ENCODE data around the gene ADGRA1.

DNA sequence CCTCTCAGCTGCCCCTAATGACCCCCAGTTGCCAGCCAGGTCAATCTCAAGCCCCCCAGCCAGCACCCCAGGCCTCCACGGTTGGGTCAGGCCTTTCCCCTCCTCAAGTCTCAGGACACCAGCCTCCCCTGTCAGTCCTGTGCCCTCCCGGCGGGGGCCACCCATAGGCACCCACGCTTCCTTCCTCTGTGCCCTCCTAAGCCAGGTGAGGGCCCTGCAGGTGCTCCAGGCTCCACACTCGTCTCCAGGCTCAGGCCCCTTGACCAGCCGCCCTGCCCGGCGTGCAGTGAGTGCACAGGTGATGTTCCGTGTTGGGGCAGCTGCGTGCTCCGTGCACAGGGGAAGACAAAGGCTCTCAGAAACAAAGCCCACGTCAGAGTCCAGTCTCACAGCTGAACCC, 26.8 kb upstream of the ADGRA1 start:
- TF ChIP-seq, protein P1, sequence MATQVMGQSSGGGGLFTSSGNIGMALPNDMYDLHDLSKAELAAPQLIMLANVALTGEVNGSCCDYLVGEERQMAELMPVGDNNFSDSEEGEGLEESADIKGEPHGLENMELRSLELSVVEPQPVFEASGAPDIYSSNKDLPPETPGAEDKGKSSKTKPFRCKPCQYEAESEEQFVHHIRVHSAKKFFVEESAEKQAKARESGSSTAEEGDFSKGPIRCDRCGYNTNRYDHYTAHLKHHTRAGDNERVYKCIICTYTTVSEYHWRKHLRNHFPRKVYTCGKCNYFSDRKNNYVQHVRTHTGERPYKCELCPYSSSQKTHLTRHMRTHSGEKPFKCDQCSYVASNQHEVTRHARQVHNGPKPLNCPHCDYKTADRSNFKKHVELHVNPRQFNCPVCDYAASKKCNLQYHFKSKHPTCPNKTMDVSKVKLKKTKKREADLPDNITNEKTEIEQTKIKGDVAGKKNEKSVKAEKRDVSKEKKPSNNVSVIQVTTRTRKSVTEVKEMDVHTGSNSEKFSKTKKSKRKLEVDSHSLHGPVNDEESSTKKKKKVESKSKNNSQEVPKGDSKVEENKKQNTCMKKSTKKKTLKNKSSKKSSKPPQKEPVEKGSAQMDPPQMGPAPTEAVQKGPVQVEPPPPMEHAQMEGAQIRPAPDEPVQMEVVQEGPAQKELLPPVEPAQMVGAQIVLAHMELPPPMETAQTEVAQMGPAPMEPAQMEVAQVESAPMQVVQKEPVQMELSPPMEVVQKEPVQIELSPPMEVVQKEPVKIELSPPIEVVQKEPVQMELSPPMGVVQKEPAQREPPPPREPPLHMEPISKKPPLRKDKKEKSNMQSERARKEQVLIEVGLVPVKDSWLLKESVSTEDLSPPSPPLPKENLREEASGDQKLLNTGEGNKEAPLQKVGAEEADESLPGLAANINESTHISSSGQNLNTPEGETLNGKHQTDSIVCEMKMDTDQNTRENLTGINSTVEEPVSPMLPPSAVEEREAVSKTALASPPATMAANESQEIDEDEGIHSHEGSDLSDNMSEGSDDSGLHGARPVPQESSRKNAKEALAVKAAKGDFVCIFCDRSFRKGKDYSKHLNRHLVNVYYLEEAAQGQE (IDR thresholded peaks at IDR 0.05; ENCODE audit: unreplicated experiment) = no peak
- TF ChIP-seq ZNF114 (CRISPR knock-in tag; IDR thresholded peaks at IDR 0.05) (no peak), EZH2 (IDR thresholded peaks at IDR 0.05; ENCODE audit: low read depth, unreplicated experiment) (no peak)
